Colonic mucosa (tissue), 4 donors: Measurements from ENCODE around the gene TECR. TPM values are rescaled to one million over a fixed set of nuclear protein-coding genes. Genes with fewer than 3 reads are reported as not detected.

Source experiments
- DNase-seq: peaks from one replicate; pipeline ENCODE4 v3.0.0-alpha.2; 2020
- H3K27ac ChIP-seq: fragments of 200-600 bp; one replicate; pipeline ENCODE4 v1.8.0; 2021
- H3K27me3 ChIP-seq: fragments of 200-600 bp; one replicate; pipeline ENCODE4 v1.8.0; 2021
- H3K36me3 ChIP-seq: fragments of 200-600 bp; one replicate; pipeline ENCODE4 v1.8.0; 2021
- H3K4me1 ChIP-seq: fragments of 200-600 bp; one replicate; pipeline ENCODE4 v1.8.0; 2021; ENCODE audit warnings: mild to moderate bottlenecking
- H3K4me3 ChIP-seq: fragments of 200-600 bp; one replicate; pipeline ENCODE4 v1.8.0; 2021
- H3K9ac ChIP-seq, 2 donors: one replicate each; pipeline ENCODE4 v1.7.0; 2013; ENCODE audit warnings: control low read depth in 2 of 2, low read depth in 2 of 2, low read length in 2 of 2
- H3K9me3 ChIP-seq: fragments of 200-600 bp; one replicate; pipeline ENCODE4 v1.8.0; 2021
- intact Hi-C: fragments of 100-400 bp; cut with DNase I; formaldehyde crosslinking; loops from one replicate; pipeline ENCODE4 v1.14.1; 2022
- total RNA-seq, 2 donors: library from RNA; stranded (reverse); fragmentation: NEBNext Ultra II Directional in 1 of 2; extraction: Animal tissue kit (Norgen Biotek cat#: 25700) in 1 of 2; gene quantifications; one replicate each; pipeline ENCODE4 v1.2.1, GENCODE V29; 2021
- TF ChIP-seq, protein P1 (sequence below): fragments of 200-600 bp; IDR thresholded peaks from one replicate; pipeline ENCODE4 v1.8.0; 2022; ENCODE audit warnings: antibody characterized with exemption, mild to moderate bottlenecking
- donor health status: healthy.
- donor health status: DM: no; HTN: no; CAD: no.
- donor health status: DM: no; HTN: no; CAD: no.

The TECR gene, protein sequence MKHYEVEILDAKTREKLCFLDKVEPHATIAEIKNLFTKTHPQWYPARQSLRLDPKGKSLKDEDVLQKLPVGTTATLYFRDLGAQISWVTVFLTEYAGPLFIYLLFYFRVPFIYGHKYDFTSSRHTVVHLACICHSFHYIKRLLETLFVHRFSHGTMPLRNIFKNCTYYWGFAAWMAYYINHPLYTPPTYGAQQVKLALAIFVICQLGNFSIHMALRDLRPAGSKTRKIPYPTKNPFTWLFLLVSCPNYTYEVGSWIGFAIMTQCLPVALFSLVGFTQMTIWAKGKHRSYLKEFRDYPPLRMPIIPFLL
- 100 to 1,000 TPM; 136 to 201 TPM for total RNA-seq

DNA sequence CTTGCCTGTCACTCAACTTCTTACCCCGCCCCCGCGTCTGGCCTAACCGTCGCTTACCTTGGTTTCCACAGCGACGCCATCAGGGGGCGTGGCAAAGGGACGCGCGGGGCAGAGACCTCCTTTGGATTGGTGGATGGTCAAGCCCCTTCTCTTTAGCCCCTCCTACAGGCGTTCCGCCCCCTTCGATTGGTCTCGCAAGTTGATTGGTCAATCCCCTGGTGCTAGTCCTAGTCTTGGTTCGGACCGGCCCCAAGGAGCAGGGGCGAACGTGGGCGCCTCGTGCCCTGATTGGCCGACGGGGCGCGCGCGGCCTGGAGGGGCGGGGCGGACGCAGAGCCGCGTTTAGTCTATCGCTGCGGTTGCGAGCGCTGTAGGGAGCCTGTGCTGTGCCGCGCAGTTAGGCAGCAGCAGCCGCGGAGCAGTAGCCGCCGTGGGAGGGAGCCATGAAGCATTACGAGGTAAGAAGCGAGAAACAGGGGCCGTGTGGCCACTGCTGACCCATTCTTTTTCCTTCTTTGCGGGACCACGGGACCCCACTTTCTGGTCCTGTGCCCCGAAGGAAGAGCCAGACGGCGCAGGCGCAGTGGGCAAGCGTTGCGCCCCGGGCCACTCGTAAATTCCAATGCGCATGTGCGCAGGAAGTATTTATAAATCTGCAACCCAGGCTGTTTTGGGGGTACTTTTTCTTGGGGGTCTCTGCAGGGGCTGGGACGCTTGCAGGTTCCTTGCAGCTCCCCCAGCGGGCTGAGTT is at the start of gene TECR:
TSS of gene TECR (plus strand) at position 341 of the 751 bp plus-strand sequence. CDS start at position 444, 103 bp downstream.
- Histone ChIP-seq H3K27me3 (no peaks in the 10 kb centered on the region), H3K27ac (peak within 1 kb of the TSS; percentile 92), H3K36me3 (no peaks in the 10 kb centered on the region), H3K9ac (peak within 1 kb of the TSS; percentile 91 to 97), H3K4me3 (peak within 1 kb of the TSS; percentile 65), H3K4me1 (peaks cover 4% of the 10 kb centered on the region), H3K9me3 (no peaks in the 10 kb centered on the region)
- TF ChIP-seq, protein P1, sequence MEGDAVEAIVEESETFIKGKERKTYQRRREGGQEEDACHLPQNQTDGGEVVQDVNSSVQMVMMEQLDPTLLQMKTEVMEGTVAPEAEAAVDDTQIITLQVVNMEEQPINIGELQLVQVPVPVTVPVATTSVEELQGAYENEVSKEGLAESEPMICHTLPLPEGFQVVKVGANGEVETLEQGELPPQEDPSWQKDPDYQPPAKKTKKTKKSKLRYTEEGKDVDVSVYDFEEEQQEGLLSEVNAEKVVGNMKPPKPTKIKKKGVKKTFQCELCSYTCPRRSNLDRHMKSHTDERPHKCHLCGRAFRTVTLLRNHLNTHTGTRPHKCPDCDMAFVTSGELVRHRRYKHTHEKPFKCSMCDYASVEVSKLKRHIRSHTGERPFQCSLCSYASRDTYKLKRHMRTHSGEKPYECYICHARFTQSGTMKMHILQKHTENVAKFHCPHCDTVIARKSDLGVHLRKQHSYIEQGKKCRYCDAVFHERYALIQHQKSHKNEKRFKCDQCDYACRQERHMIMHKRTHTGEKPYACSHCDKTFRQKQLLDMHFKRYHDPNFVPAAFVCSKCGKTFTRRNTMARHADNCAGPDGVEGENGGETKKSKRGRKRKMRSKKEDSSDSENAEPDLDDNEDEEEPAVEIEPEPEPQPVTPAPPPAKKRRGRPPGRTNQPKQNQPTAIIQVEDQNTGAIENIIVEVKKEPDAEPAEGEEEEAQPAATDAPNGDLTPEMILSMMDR: no peak
- intact Hi-C loops: no loop called here
- DNase-seq: peak; percentile 100

DNA sequence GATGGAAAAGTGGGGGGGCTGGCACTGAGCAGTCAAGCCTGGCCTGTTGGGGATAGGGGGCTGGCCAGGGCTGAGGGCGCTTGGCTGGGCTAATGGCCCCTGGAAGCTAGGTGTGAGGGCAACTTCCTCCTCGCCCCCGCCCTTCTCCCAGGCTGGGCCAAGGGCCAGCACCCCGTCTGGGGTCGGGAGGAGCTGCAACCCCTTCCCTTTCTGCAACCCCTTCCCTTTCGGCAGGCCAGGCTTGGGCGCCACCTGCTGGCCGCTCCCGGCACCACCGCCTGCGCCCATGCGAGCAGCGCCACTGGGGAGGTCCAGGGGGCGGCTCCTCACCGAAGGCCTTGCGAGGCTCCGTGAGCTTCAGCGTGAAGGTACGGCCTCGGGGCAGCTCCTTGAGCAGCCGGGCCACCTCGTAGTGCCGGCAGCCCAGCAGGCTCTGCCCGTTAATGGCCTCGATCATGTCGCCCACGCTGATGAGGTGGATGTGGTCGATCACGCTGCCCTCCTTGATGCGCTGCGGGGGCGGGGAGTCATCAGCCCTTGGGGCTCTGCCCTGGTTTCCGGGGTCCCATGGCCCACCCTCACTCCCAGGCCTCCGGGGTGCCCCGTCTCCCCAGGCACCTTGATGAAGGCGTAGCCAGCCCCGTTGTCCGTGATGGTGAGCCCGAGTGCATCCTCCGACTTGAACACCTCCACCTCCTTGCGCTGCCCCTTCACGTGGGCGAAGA is 49.3 kb upstream of the TECR start:
- H3K27ac ChIP-seq: no peak overlapping the region
- TF ChIP-seq, protein P1: peak; percentile 84
- no peak for DNase-seq
- no peak overlapping the region for H3K9ac ChIP-seq
- peaks cover under 1% of the 10 kb centered on the region for H3K4me1 ChIP-seq
- no peaks in the 10 kb centered on the region for H3K9me3 ChIP-seq
- intact Hi-C loops: loop anchor here (10.0 kb wide), 2 partner anchors 45 to 335 kb away; partner anchors contain the start of gene PKN1
- H3K27me3 ChIP-seq: peaks cover under 1% of the 10 kb centered on the region
- no peak overlapping the region for H3K4me3 ChIP-seq
- peaks cover 6% of the 10 kb centered on the region for H3K36me3 ChIP-seq

DNA sequence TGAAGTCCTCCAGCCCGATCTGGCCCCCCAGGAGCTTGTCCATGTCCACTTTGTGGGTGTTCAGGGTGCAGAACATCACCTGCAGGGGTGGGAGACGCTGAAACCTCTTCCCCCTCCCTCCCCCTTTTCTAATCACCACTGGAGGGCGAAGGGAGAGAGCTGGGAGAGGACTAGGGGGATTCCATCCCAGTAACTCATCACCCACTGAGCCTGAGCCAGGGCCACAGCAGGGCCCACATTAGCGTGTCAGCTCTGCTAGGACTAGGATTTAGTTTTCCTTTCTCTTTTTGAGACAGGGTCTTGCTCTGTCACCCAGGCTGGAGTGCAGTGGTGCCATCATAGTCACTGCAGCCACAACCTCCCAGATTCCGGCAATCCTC is 48.7 kb upstream of the TECR start:
- Histone ChIP-seq H3K4me1 (no peaks in the 10 kb centered on the region), H3K4me3 (no peak overlapping the region), H3K9me3 (no peaks in the 10 kb centered on the region), H3K9ac (no peak overlapping the region), H3K27me3 (no peaks in the 10 kb centered on the region), H3K27ac (no peak overlapping the region), H3K36me3 (peaks cover 6% of the 10 kb centered on the region)
- TF ChIP-seq, protein P1: no peak
- intact Hi-C loops: loop anchor here (10.0 kb wide), 1 partner anchor 46 kb away; the partner anchor contains the start of gene PKN1
- DNase-seq: no peak

DNA sequence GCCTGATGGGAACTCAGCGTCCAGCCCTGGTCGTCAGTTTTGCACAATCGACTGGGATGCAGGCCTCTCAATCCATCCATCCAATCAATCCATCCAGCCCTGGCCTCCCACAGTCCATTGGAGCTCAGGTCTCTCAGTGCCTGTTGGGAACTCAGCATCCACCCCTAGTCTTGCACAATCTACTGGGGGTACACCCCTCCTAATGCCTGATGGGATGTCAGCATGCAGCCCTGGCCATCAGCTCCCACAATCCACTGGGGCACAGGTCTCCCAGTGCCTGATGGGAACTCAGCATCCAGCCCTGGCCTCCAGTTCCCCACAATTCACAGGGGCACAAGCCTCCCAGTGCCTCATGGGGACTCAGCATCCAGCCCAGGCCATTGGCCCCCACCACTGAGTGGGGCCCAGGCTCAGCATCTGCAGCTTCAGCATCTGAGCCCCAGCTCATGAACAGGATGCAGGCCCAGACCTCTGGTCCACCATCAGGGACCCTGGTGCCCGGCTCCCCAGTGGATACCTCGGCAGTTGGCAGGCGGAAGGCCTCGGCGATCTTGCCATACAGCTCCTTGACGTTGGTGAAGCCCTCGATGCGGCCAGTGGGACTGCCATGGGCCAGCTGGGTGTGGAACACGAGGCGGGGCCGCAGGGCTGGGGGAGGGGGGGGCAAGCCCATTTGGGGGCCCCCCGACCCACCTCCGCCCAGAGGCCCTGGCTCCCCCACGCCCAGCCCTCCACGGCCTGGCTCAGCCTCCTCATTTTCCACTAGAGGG is 47.0 kb upstream of the TECR start:
- Histone ChIP-seq H3K9me3 (no peaks in the 10 kb centered on the region), H3K36me3 (peaks cover 6% of the 10 kb centered on the region), H3K9ac (no peak overlapping the region), H3K27me3 (no peaks in the 10 kb centered on the region), H3K27ac (no peak overlapping the region), H3K4me3 (no peak overlapping the region), H3K4me1 (no peaks in the 10 kb centered on the region)
- intact Hi-C loops: loop anchor here (10.0 kb wide), 1 partner anchor 48 kb away; the partner anchor contains the start of gene PKN1
- no peak for DNase-seq
- TF ChIP-seq, protein P1: no peak
